H1 (cell line): Measurements from ENCODE around the gene CYRIA. TPM values are rescaled to one million over a fixed set of nuclear protein-coding genes. Genes with fewer than 3 reads are reported as not detected.

Experiments
- CTCF ChIA-PET: fragments of 300-600 bp; sonication (Branson Sonifier 250); formaldehyde crosslinking; loops from one replicate; lab custom pipeline; 2021; ENCODE audit not compliant: partially characterized antibody; lab: Charles Lee
- POLR2A ChIA-PET: fragments of 300-600 bp; sonication (Branson Sonifier 250); formaldehyde crosslinking; loops from one replicate; lab custom pipeline; 2021; ENCODE audit warnings: inconsistent platforms; ENCODE audit not compliant: partially characterized antibody; lab: Charles Lee
- DNase-seq, 2 experiments: peaks; one replicate each; pipeline versions ENCODE4 v3.0.0 to v3.0.0-alpha.2; 2010 to 2022; ENCODE audit warnings: low spot score in 2 of 2, low read depth in 1 of 2, mixed read lengths in 1 of 2
- FAIRE-seq: peaks from 2 replicates; lab custom pipeline; 2011; peaks lifted over from hg19 to GRCh38; lab: Jason Lieb, UNC
- H2AFZ ChIP-seq: 2 replicates; pipeline ENCODE4 v1.8.1; 2012; ENCODE audit warnings: low read length, inconsistent platforms
- H2AK5ac ChIP-seq: 2 replicates; pipeline ENCODE4 v1.6.1; 2013; ENCODE audit warnings: low read depth, low read length
- H2BK120ac ChIP-seq: replicated peaks from 2 replicates; pipeline ENCODE3; 2013; ENCODE audit warnings: low read depth, low read length, inconsistent platforms
- H2BK12ac ChIP-seq: 2 replicates; pipeline ENCODE4 v1.6.1; 2013; ENCODE audit warnings: low read depth, low read length
- H2BK15ac ChIP-seq: 2 replicates; pipeline ENCODE4 v1.6.1; 2013; ENCODE audit warnings: low read length
- H2BK20ac ChIP-seq: 2 replicates; pipeline ENCODE4 v1.6.1; 2013; ENCODE audit warnings: low read length
- H2BK5ac ChIP-seq: 2 replicates; pipeline ENCODE4 v1.6.1; 2013; ENCODE audit warnings: low read depth, low read length
- H3K14ac ChIP-seq: 2 replicates; pipeline ENCODE4 v1.6.1; 2013; ENCODE audit warnings: inconsistent platforms; ENCODE audit not compliant: insufficient read length
- H3K18ac ChIP-seq: 2 replicates; pipeline ENCODE4 v1.6.1; 2013; ENCODE audit warnings: low read length; ENCODE audit errors: extremely low read depth
- H3K23ac ChIP-seq: 2 replicates; pipeline ENCODE4 v1.6.1; 2013; ENCODE audit warnings: inconsistent platforms; ENCODE audit not compliant: insufficient read length
- H3K23me2 ChIP-seq: 2 replicates; pipeline ENCODE4 v1.6.1; 2013; ENCODE audit warnings: low read depth, low read length
- H3K27ac ChIP-seq: 2 replicates; pipeline ENCODE4 v1.6.1; 2011; ENCODE audit warnings: low read depth, low read length, inconsistent platforms
- H3K27me3 ChIP-seq, 4 experiments: replicated peaks in 1 of 4; 1 replicate in 1 of 4; 2 replicates in 3 of 4; pipeline versions ENCODE4 v1.6.1 to v1.8.1; 2011 to 2013; ENCODE audit warnings: low read length in 3 of 4, mild to moderate bottlenecking in 3 of 4, inconsistent platforms in 2 of 4, mixed read lengths in 2 of 4, moderate library complexity in 1 of 4; ENCODE audit not compliant: control insufficient read depth in 3 of 4, insufficient read depth in 3 of 4; ENCODE audit errors: extremely low read depth in 1 of 4
- H3K36me3 ChIP-seq, 4 experiments: 2 replicates each; pipeline versions ENCODE4 v1.6.1 to v1.8.1; 2011 to 2013; ENCODE audit warnings: mild to moderate bottlenecking in 4 of 4, low read length in 3 of 4, moderate library complexity in 2 of 4, control low read depth in 1 of 4, inconsistent platforms in 1 of 4; ENCODE audit not compliant: insufficient read depth in 4 of 4, control insufficient read depth in 2 of 4
- H3K4ac ChIP-seq: replicated peaks from 2 replicates; pipeline ENCODE3; 2013; ENCODE audit warnings: low read length, low read depth, mixed read lengths, inconsistent platforms; ENCODE audit not compliant: insufficient read length
- H3K4me1 ChIP-seq, 4 experiments: replicated peaks in 1 of 4; 1 replicate in 1 of 4; 2 replicates in 3 of 4; pipeline versions ENCODE4 v1.6.1 to v1.8.1; 2011 to 2013; ENCODE audit warnings: low read length in 3 of 4, inconsistent platforms in 2 of 4, mixed read lengths in 1 of 4; ENCODE audit not compliant: insufficient read depth in 4 of 4, control insufficient read depth in 3 of 4
- H3K4me2 ChIP-seq, 2 experiments: 2 replicates each; pipeline versions ENCODE4 v1.6.1 to v1.8.1; 2011 to 2013; ENCODE audit warnings: low read depth in 2 of 2, low read length in 2 of 2, control low read depth in 1 of 2, inconsistent platforms in 1 of 2, mild to moderate bottlenecking in 1 of 2; ENCODE audit not compliant: insufficient read depth in 1 of 2
- H3K4me3 ChIP-seq, 4 experiments: fragments of 200-600, 300-600 bp in 1 of 4; sonication (generic), shearing (Covaris generic), sonication (Bioruptor Twin) in 1 of 4; 2 replicates each; pipeline versions ENCODE4 v1.5.1 to v1.8.1; 2011 to 2016; ENCODE audit warnings: low read length in 4 of 4, low read depth in 3 of 4, control low read depth in 2 of 4, inconsistent platforms in 2 of 4, mild to moderate bottlenecking in 2 of 4, mixed read lengths in 1 of 4, moderate library complexity in 1 of 4; ENCODE audit not compliant: insufficient read depth in 2 of 4; ENCODE audit errors: extremely low read depth in 1 of 4
- H3K56ac ChIP-seq: replicated peaks from 2 replicates; pipeline ENCODE3; 2013; ENCODE audit warnings: low read depth, mild to moderate bottlenecking, mixed read lengths, low read length, inconsistent platforms; ENCODE audit not compliant: insufficient read length
- H3K79me1 ChIP-seq: 2 replicates; pipeline ENCODE4 v1.6.1; 2013; ENCODE audit warnings: low read depth, low read length, control low read depth
- H3K79me2 ChIP-seq, 2 experiments: 2 replicates each; pipeline versions ENCODE4 v1.6.1 to v1.8.1; 2012 to 2013; ENCODE audit warnings: low read length in 2 of 2, mild to moderate bottlenecking in 2 of 2, inconsistent platforms in 1 of 2; ENCODE audit not compliant: insufficient read depth in 2 of 2, control insufficient read depth in 1 of 2
- H3K9ac ChIP-seq, 4 experiments: replicated peaks in 1 of 4; 1 replicate in 1 of 4; 2 replicates in 3 of 4; pipeline versions ENCODE4 v1.6.1 to v1.8.1; 2011 to 2013; ENCODE audit warnings: low read depth in 3 of 4, low read length in 3 of 4, control low read depth in 2 of 4, mild to moderate bottlenecking in 2 of 4, moderate library complexity in 2 of 4, inconsistent platforms in 1 of 4; ENCODE audit errors: extremely low read depth in 1 of 4
- H3K9me3 ChIP-seq, 2 experiments: 2 replicates each; pipeline versions ENCODE4 v1.6.1 to v1.8.1; 2012 to 2013; ENCODE audit warnings: mild to moderate bottlenecking in 2 of 2, moderate library complexity in 2 of 2, control low read depth in 1 of 2, inconsistent platforms in 1 of 2, low read depth in 1 of 2, low read length in 1 of 2, mixed read lengths in 1 of 2; ENCODE audit not compliant: insufficient read depth in 2 of 2
- H4K20me1 ChIP-seq, 2 experiments: replicated peaks in 1 of 2; 2 replicates each; pipeline versions ENCODE3 to v1.8.1; 2011 to 2013; ENCODE audit warnings: inconsistent platforms in 2 of 2, low read length in 2 of 2, mild to moderate bottlenecking in 1 of 2; ENCODE audit not compliant: insufficient read depth in 2 of 2, control insufficient read depth in 1 of 2
- H4K5ac ChIP-seq: 2 replicates; pipeline ENCODE4 v1.6.1; 2013; ENCODE audit warnings: low read length, low read depth, mixed read lengths, inconsistent platforms; ENCODE audit not compliant: insufficient read length
- H4K8ac ChIP-seq: 2 replicates; pipeline ENCODE4 v1.8.0; 2013; ENCODE audit warnings: mild to moderate bottlenecking, moderate library complexity, low read length, inconsistent platforms; ENCODE audit not compliant: insufficient read depth; ENCODE audit errors: extremely low read depth
- H4K91ac ChIP-seq: replicated peaks from 2 replicates; pipeline ENCODE3; 2013; ENCODE audit warnings: low read length, mixed read lengths, inconsistent platforms; ENCODE audit not compliant: insufficient read length
- BACH1 ChIP-seq: IDR thresholded peaks from 2 replicates; pipeline ENCODE4 v1.6.1; 2012; ENCODE audit warnings: low read length, improper control_type of control experiment
- JUND ChIP-seq: IDR thresholded peaks from 2 replicates; pipeline ENCODE4 v1.6.1; 2011; ENCODE audit warnings: mild to moderate bottlenecking, improper control_type of control experiment, low read length
- RNF2 ChIP-seq: fragments of 200-900, 300-1000 bp; sonication (generic); IDR thresholded peaks from 2 replicates; pipeline ENCODE4 v1.7.1; 2016; ENCODE audit warnings: borderline replicate concordance, low read depth, mild to moderate bottlenecking, antibody characterized with exemption, low read length; ENCODE audit not compliant: poor library complexity, severe bottlenecking; ENCODE audit errors: missing control alignments
- TBP ChIP-seq: IDR thresholded peaks from 2 replicates; pipeline ENCODE4 v1.6.1; 2011; ENCODE audit warnings: low read depth, low read length, improper control_type of control experiment
- WGBS, 2 experiments: shearing (Covaris generic) in 1 of 2; methylation state at CpG; one replicate each; pipeline versions ENCODE4 v1.1.6 to v1.1.7; 2013 to 2015; ENCODE audit warnings: low lambda C conversion rate in 2 of 2, mixed read lengths in 2 of 2, inconsistent platforms in 1 of 2, low coverage in 1 of 2, missing lambda C conversion rate in 1 of 2; ENCODE audit not compliant: insufficient replicate concordance in 2 of 2, insufficient coverage in 1 of 2, insufficient read length in 1 of 2; ENCODE audit errors: extremely low coverage in 1 of 2, missing lambda C conversion rate in 1 of 2; 5-methylcytosine and 5-hydroxymethylcytosine counted together
- polyA plus RNA-seq, 7 experiments: library from polyadenylated mRNA; depleted of rRNA in 3 of 7; stranded (reverse) in 5 of 7; unstranded in 2 of 7; fragments of >200 nt in 5 of 7; fragments of 200-250 nt in 2 of 7; gene quantifications; 1 replicate in 5 of 7; 2 replicates in 1 of 7; 4 replicates in 1 of 7; pipeline versions ENCODE4 v1.2.1 to v1.2.3, GENCODE V29; 2011 to 2013; ENCODE audit warnings: missing spikeins in 2 of 7, mixed read lengths in 2 of 7
- total RNA-seq: library from RNA; stranded (reverse); fragmentation: NEBNext Ultra II Directional; extraction: Animal tissue kit (Norgen Biotek cat#: 25700); gene quantifications from 2 replicates; pipeline ENCODE4 v1.2.1, GENCODE V29; 2021
- TF ChIP-seq, protein P1 (sequence below): IDR thresholded peaks from 2 replicates; pipeline ENCODE4 v1.6.1; 2012; ENCODE audit warnings: low read length, inconsistent platforms

The CYRIA gene
- total and polyA plus RNA-seq, 2 of the 8 experiments (the other 6 are each of a cell fraction or from before 2014, with no cell fraction given), result 1.5 to 9.8 TPM

GRCh38 chr2:16687955-16688354 lies 22.3 kb upstream of the CYRIA start:
- H3K79me2 ChIP-seq, result no peaks in the 10 kb centered on the region
- no peak for FAIRE-seq
- DNase-seq, result no peak
- no peak overlapping the region for H4K8ac ChIP-seq
- no peaks in the 10 kb centered on the region for H3K27me3 ChIP-seq
- H3K9me3 ChIP-seq, result no peaks in the 10 kb centered on the region
- H4K20me1 ChIP-seq, result no peaks in the 10 kb centered on the region
- no peak overlapping the region for H3K4me2 ChIP-seq
- H2AFZ ChIP-seq, result no peak overlapping the region
- no peak overlapping the region for H4K5ac ChIP-seq
- peaks cover 1% of the 10 kb centered on the region; the same call in 1 of the 2 replicates for H3K23me2 ChIP-seq
- WGBS, 2 experiments, result 86% methylated on average over 4 of the region's 4 CpGs; no CpG with 5 or more reads in 1 of the 2 experiments
- no peak overlapping the region for H3K14ac ChIP-seq
- no peak overlapping the region for H2BK12ac ChIP-seq
- no peak overlapping the region for H3K27ac ChIP-seq
- H3K23ac ChIP-seq, result no peak overlapping the region
- H2BK20ac ChIP-seq, result no peak overlapping the region
- no peak overlapping the region for H2BK120ac ChIP-seq
- CTCF ChIA-PET, result interaction anchor here (1.1 to 2.3 kb wide), 2 partner anchors 10 to 58 kb away, joined by 3 to 7 read pairs; no protein-coding TSS in a partner anchor
- no peak overlapping the region for H3K9ac ChIP-seq
- H3K56ac ChIP-seq, result no peak overlapping the region
- no peak overlapping the region for H3K18ac ChIP-seq
- no peaks in the 10 kb centered on the region for H3K36me3 ChIP-seq
- TF ChIP-seq RNF2, result no peak
- TF ChIP-seq, protein P1, sequence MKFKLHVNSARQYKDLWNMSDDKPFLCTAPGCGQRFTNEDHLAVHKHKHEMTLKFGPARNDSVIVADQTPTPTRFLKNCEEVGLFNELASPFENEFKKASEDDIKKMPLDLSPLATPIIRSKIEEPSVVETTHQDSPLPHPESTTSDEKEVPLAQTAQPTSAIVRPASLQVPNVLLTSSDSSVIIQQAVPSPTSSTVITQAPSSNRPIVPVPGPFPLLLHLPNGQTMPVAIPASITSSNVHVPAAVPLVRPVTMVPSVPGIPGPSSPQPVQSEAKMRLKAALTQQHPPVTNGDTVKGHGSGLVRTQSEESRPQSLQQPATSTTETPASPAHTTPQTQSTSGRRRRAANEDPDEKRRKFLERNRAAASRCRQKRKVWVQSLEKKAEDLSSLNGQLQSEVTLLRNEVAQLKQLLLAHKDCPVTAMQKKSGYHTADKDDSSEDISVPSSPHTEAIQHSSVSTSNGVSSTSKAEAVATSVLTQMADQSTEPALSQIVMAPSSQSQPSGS, result no peak
- TF ChIP-seq JUND, result no peak
- TF ChIP-seq TBP, result no peak
- no peak for TF ChIP-seq BACH1
- H4K91ac ChIP-seq, result no peak overlapping the region
- no peak overlapping the region for H3K4ac ChIP-seq
- no peak overlapping the region for H3K4me3 ChIP-seq
- no peak overlapping the region for H2BK5ac ChIP-seq
- no peak overlapping the region for H2AK5ac ChIP-seq
- POLR2A ChIA-PET, result no interaction called here
- H2BK15ac ChIP-seq, result no peak overlapping the region
- no peaks in the 10 kb centered on the region for H3K4me1 ChIP-seq
- H3K79me1 ChIP-seq, result no peaks in the 10 kb centered on the region
